ENCODE results near the gene SLC39A11. TPM values are rescaled to one million over a fixed set of nuclear protein-coding genes. Genes with fewer than 3 reads are reported as not detected.

Gene SLC39A11
- polyA plus RNA-seq, 3 donors = 16.6 to 27.9 (median 26.6) TPM

DNA sequence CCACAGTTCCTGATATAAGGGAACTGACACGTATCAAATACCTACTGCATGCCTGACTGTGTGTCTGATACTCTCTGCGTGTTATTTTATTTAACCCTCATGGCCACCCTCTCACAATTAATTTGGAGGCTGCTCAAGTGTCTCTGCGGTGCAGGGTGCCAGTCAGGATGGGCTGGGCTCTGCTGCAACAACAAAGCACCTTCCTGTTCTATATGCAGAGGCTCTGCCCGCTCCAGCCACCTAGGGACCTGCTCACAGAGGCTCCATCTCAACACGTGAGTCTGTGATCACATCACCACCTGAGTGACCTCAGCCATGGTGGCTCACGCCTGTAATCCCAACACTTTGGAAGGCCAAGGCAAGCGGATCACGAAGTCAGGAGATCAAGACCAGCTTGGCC is 87.1 kb downstream of the SLC39A11 start:
- Mint-ChIP-seq H3K27ac (peak overlapping the region in 1 of 7 donors; percentile 1), H3K27me3 (ENCODE audit: low read depth in 3 of 3) (peaks cover 0 to 1% (median 0%) of the 10 kb centered on the region in 3 donors), H3K36me3 (peaks cover 5 to 22% of the 10 kb centered on the region in 2 donors), H3K4me1 (peaks cover 45% of the 10 kb centered on the region), H3K9me3 (peaks cover 0 to 4% (median 0%) of the 10 kb centered on the region in 7 donors), H3K4me3 (no peak overlapping the region)
- DNase-seq = no peak
- H3K9ac ChIP-seq (ENCODE audit: insufficient read depth, low read length, poor library complexity, severe bottlenecking) = no peak overlapping the region
- no peaks in the 10 kb centered on the region for H3K9me3 ChIP-seq (replicated peaks in 1 of 2; ENCODE audit: control insufficient read depth in 1 of 2, insufficient read depth in 1 of 2, low read length in 2 of 2)
- TF ChIP-seq, protein P1, sequence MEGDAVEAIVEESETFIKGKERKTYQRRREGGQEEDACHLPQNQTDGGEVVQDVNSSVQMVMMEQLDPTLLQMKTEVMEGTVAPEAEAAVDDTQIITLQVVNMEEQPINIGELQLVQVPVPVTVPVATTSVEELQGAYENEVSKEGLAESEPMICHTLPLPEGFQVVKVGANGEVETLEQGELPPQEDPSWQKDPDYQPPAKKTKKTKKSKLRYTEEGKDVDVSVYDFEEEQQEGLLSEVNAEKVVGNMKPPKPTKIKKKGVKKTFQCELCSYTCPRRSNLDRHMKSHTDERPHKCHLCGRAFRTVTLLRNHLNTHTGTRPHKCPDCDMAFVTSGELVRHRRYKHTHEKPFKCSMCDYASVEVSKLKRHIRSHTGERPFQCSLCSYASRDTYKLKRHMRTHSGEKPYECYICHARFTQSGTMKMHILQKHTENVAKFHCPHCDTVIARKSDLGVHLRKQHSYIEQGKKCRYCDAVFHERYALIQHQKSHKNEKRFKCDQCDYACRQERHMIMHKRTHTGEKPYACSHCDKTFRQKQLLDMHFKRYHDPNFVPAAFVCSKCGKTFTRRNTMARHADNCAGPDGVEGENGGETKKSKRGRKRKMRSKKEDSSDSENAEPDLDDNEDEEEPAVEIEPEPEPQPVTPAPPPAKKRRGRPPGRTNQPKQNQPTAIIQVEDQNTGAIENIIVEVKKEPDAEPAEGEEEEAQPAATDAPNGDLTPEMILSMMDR (IDR thresholded peaks at IDR 0.05) = no peak
- H3K4me1 ChIP-seq (ENCODE audit: control insufficient read depth in 1 of 2, insufficient read depth in 2 of 2, low read length in 2 of 2) = peaks cover 4 to 10% of the 10 kb centered on the region in 2 donors
- no peak overlapping the region for H3K4me2 ChIP-seq (replicated peaks; ENCODE audit: extremely low read depth, low read length, poor library complexity, severe bottlenecking)
- intact Hi-C loops (cut with micrococcal nuclease) = no loop called here
- peaks cover 34% of the 10 kb centered on the region for H3K79me2 ChIP-seq (ENCODE audit: insufficient read depth, low read length)
- peaks cover 27% of the 10 kb centered on the region for H4K20me1 ChIP-seq (ENCODE audit: insufficient read depth, low read length)
- H3K4me3 ChIP-seq (replicated peaks in 1 of 3; ENCODE audit: low read depth in 2 of 3, low read length in 3 of 3) = no peak overlapping the region
- H3K36me3 ChIP-seq (replicated peaks in 1 of 2; ENCODE audit: control insufficient read depth in 1 of 2, insufficient read depth in 2 of 2, low read length in 2 of 2) = peaks cover 0 to 10% of the 10 kb centered on the region in 2 donors
- no peak overlapping the region for H3K27ac ChIP-seq (ENCODE audit: low read depth in 1 of 2, low read length in 2 of 2)
- 92% methylated on average over 8 of the region's 8 CpGs for WGBS (ENCODE audit: insufficient coverage)
- no peak overlapping the region for H2AFZ ChIP-seq (ENCODE audit: insufficient read depth, low read depth, low read length, poor library complexity, severe bottlenecking)
- no peaks in the 10 kb centered on the region for H3K27me3 ChIP-seq (ENCODE audit: control insufficient read depth in 2 of 2, insufficient read depth in 2 of 2, low read length in 2 of 2)

DNA sequence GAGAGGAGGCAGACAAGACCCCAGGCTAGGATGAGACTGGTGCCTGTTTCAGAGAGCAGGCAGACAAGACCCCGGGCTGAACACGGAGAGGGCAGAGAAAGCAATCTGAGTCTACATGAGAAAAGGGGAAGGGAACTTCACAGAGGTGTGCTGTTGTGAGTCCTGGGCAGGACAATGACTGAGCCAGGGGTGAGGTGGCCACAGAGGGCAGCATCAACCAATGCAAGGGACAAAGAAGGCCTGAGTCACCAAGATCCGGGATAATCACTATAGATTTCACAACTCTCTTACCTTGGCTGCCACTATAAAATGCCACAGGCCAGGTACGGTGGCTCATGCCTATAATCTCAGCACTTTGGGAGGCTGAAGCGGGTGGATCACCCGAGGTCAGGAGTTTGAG is 89.0 kb downstream of the SLC39A11 start:
- 75% methylated on average over 3 of the region's 6 CpGs for WGBS (ENCODE audit: insufficient coverage)
- TF ChIP-seq, protein P1 (IDR thresholded peaks at IDR 0.05) = no peak
- Histone ChIP-seq H3K4me2 (replicated peaks; ENCODE audit: extremely low read depth, low read length, poor library complexity, severe bottlenecking) (no peak overlapping the region), H3K27ac (ENCODE audit: low read depth in 1 of 2, low read length in 2 of 2) (no peak overlapping the region), H4K20me1 (ENCODE audit: insufficient read depth, low read length) (peaks cover 42% of the 10 kb centered on the region), H3K4me1 (ENCODE audit: control insufficient read depth in 1 of 2, insufficient read depth in 2 of 2, low read length in 2 of 2) (peaks cover 4% of the 10 kb centered on the region in 2 donors), H3K27me3 (ENCODE audit: control insufficient read depth in 2 of 2, insufficient read depth in 2 of 2, low read length in 2 of 2) (no peaks in the 10 kb centered on the region), H3K36me3 (replicated peaks in 1 of 2; ENCODE audit: control insufficient read depth in 1 of 2, insufficient read depth in 2 of 2, low read length in 2 of 2) (peaks cover 0 to 18% of the 10 kb centered on the region in 2 donors), H3K9me3 (replicated peaks in 1 of 2; ENCODE audit: control insufficient read depth in 1 of 2, insufficient read depth in 1 of 2, low read length in 2 of 2) (no peaks in the 10 kb centered on the region), H3K4me3 (replicated peaks in 1 of 3; ENCODE audit: low read depth in 2 of 3, low read length in 3 of 3) (no peak overlapping the region), H3K9ac (ENCODE audit: insufficient read depth, low read length, poor library complexity, severe bottlenecking) (no peak overlapping the region), H2AFZ (ENCODE audit: insufficient read depth, low read depth, low read length, poor library complexity, severe bottlenecking) (no peak overlapping the region), H3K79me2 (ENCODE audit: insufficient read depth, low read length) (peaks cover 35% of the 10 kb centered on the region)
- Mint-ChIP-seq H3K27me3 (ENCODE audit: low read depth in 3 of 3) (peaks cover 0 to 2% (median 1%) of the 10 kb centered on the region in 3 donors), H3K4me3 (no peak overlapping the region), H3K27ac (peak overlapping the region in 2 of 7 donors; percentile 64 to 72), H3K36me3 (peaks cover 8 to 22% of the 10 kb centered on the region in 2 donors), H3K9me3 (peaks cover 0 to 4% (median 0%) of the 10 kb centered on the region in 7 donors), H3K4me1 (peaks cover 37% of the 10 kb centered on the region)
- no peak for DNase-seq
- intact Hi-C loops (cut with micrococcal nuclease) = no loop called here
